Measurements from ENCODE around the gene LDB3. TPM values are rescaled to one million over a fixed set of nuclear protein-coding genes. Genes with fewer than 3 reads are reported as not detected.
A peak's percentile ranks its signal among the peaks of the same experiment; 100 is the strongest.

Gene LDB3
- total and polyA plus RNA-seq, 8 donors: 0.14 to 2.1 (median 0.44) TPM

DNA sequence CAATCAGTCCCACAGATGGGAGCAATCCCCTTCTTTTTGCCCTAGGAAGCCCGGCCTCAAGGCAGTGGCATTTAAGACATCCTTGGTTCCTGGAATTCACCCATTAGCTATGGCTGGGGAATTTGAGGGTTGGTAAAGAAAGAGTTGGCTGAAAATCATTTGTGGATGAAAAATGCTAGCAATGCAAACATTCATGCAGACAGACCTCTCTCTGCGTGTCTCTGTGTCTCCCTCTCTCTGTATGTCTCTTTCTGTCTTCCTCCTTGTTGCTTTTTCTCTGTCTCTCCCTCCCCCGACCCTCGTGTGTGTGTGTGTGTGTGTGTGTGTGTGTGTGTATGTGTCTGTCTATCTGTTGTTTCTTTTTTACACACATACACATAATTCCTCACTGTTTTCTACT, 19.4 kb downstream of the LDB3 start:
- intact Hi-C loops (cut with DNase I): loop anchor here in 1 of 3 donors (5.0 kb wide), 1 partner anchor 215 kb away; no protein-coding TSS in a partner anchor
- WGBS, 2 donors: 26 to 33% methylated on average over 3 to 4 of the region's 4 CpGs
- no peak for TF ChIP-seq CTCF (IDR thresholded peaks at IDR 0.05)

GRCh38 chr10:86688398-86688921, 20.1 kb downstream of the LDB3 start:
- WGBS, 2 donors: 27 to 29% methylated on average over 8 of the region's 8 CpGs
- ATAC-seq: peak; percentile 83 to 96 (median 92)
- Histone ChIP-seq H3K9me3 (no peaks in the 10 kb centered on the region), H3K36me3 (no peaks in the 10 kb centered on the region), H3K27ac (no peak overlapping the region), H3K27me3 (no peaks in the 10 kb centered on the region), H3K4me1 (no peaks in the 10 kb centered on the region), H3K4me3 (no peak overlapping the region)
- intact Hi-C loops (cut with DNase I): loop anchor here in 1 of 3 donors (5.0 kb wide), 1 partner anchor 214 kb away; no protein-coding TSS in a partner anchor
- DNase-seq: peak in 4 of 6 donors; percentile 39 to 68 (median 52)
- FAIRE-seq: no peak
- peak; percentile 84 to 88 (median 86) for TF ChIP-seq CTCF (IDR thresholded peaks at IDR 0.05)

More for the DNA sequence above, 19.4 kb downstream of the LDB3 start:
- DNase-seq: no peak
- Histone ChIP-seq H3K4me3 (no peak overlapping the region), H3K9me3 (no peaks in the 10 kb centered on the region), H3K27me3 (no peaks in the 10 kb centered on the region), H3K36me3 (no peaks in the 10 kb centered on the region), H3K27ac (no peak overlapping the region), H3K4me1 (no peaks in the 10 kb centered on the region)
- no peak for ATAC-seq
- no peak for FAIRE-seq

GRCh38 chr10:86689146-86689545, 20.8 kb downstream of the LDB3 start:
- no peak for TF ChIP-seq CTCF (IDR thresholded peaks at IDR 0.05)
- FAIRE-seq: no peak
- Histone ChIP-seq H3K4me1 (no peaks in the 10 kb centered on the region), H3K36me3 (no peaks in the 10 kb centered on the region), H3K4me3 (no peak overlapping the region), H3K9me3 (no peaks in the 10 kb centered on the region), H3K27me3 (no peaks in the 10 kb centered on the region), H3K27ac (no peak overlapping the region)
- intact Hi-C loops (cut with DNase I): loop anchor here in 1 of 3 donors (5.0 kb wide), 1 partner anchor 213 kb away; no protein-coding TSS in a partner anchor
- WGBS, 2 donors: 76 to 80% methylated on average over 13 of the region's 13 CpGs
- no peak for ATAC-seq
- no peak for DNase-seq

GRCh38 chr10:86690231-86690630, 21.9 kb downstream of the LDB3 start:
- 88 to 90% methylated on average over 5 of the region's 5 CpGs for WGBS, 2 donors
- Histone ChIP-seq H3K27ac (no peak overlapping the region), H3K4me1 (no peaks in the 10 kb centered on the region), H3K36me3 (no peaks in the 10 kb centered on the region), H3K27me3 (no peaks in the 10 kb centered on the region), H3K4me3 (no peak overlapping the region), H3K9me3 (no peaks in the 10 kb centered on the region)
- TF ChIP-seq CTCF (IDR thresholded peaks at IDR 0.05): no peak
- ATAC-seq (no peak), DNase-seq (peak in 1 of 6 donors; percentile 44), FAIRE-seq (no peak)
- intact Hi-C loops (cut with DNase I): loop anchor here in 1 of 3 donors (5.0 kb wide), 1 partner anchor 272 kb away; no protein-coding TSS in a partner anchor

GRCh38 chr10:86690657-86691084, 22.4 kb downstream of the LDB3 start:
- Histone ChIP-seq H3K9me3 (no peaks in the 10 kb centered on the region), H3K4me1 (no peaks in the 10 kb centered on the region), H3K27ac (no peak overlapping the region), H3K4me3 (no peak overlapping the region), H3K36me3 (no peaks in the 10 kb centered on the region), H3K27me3 (no peaks in the 10 kb centered on the region)
- no peak for TF ChIP-seq CTCF (IDR thresholded peaks at IDR 0.05)
- FAIRE-seq (no peak), ATAC-seq (no peak), DNase-seq (no peak)
- 72 to 76% methylated on average over 3 of the region's 3 CpGs for WGBS, 2 donors
- intact Hi-C loops (cut with DNase I): loop anchor here in 1 of 3 donors (5.0 kb wide), 1 partner anchor 272 kb away; no protein-coding TSS in a partner anchor

Measured in pancreas (tissue), 10 donors.